ENCODE measurements around the gene ACSL1. TPM values are rescaled to one million over a fixed set of nuclear protein-coding genes. Genes with fewer than 3 reads are reported as not detected.
"Not testable (repeated sequence)": the region's sequence is repeated elsewhere in the genome, so short reads cannot be mapped to it uniquely, and the experiment has no call there.

Gene ACSL1
- total RNA-seq, 1 donor from 2014 or later = 370 TPM

- DNase-seq = no peak
Observed at GRCh38 chr4:184751585-184751956, 74.2 kb downstream of the ACSL1 start.

- DNase-seq = no peak
Observed at GRCh38 chr4:184750926-184751584, 74.7 kb downstream of the ACSL1 start.

GRCh38 chr4:184748251-184748652 lies 77.5 kb downstream of the ACSL1 start:
- DNase-seq = peak; percentile 48

GRCh38 chr4:184747034-184747830 lies 78.5 kb downstream of the ACSL1 start:
- DNase-seq = no peak

- peak; percentile 86 for DNase-seq
Observed at GRCh38 chr4:184745831-184746795, 79.7 kb downstream of the ACSL1 start.

- no peak for DNase-seq
Observed at GRCh38 chr4:184744236-184744635, 81.5 kb downstream of the ACSL1 start.

- DNase-seq = no peak
Observed at GRCh38 chr4:184743650-184744049, 82.1 kb downstream of the ACSL1 start.

- DNase-seq = not testable (repeated sequence)
Observed at GRCh38 chr4:184741651-184742050, 84.1 kb downstream of the ACSL1 start.

GRCh38 chr4:184740980-184741391 lies 84.8 kb downstream of the ACSL1 start:
- no peak for DNase-seq

GRCh38 chr4:184739575-184739974 lies 86.2 kb downstream of the ACSL1 start:
- DNase-seq = not testable (repeated sequence)

- DNase-seq = no peak
Observed at GRCh38 chr4:184734758-184735157, 91.0 kb downstream of the ACSL1 start.

GRCh38 chr4:184733654-184734524 lies 91.9 kb downstream of the ACSL1 start, which contains the start of gene CENPU:
CENPU (minus strand) TSS chr4:184734096; CDS start chr4:184734062, 34 bp downstream.
- peak; percentile 98 for DNase-seq

- peak; percentile 4 for DNase-seq
Observed at GRCh38 chr4:184732126-184732525, 93.6 kb downstream of the ACSL1 start.

GRCh38 chr4:184731056-184731455 lies 94.7 kb downstream of the ACSL1 start:
- no peak for DNase-seq

GRCh38 chr4:184729946-184730345 lies 95.8 kb downstream of the ACSL1 start:
- no peak for DNase-seq

GRCh38 chr4:184728858-184729257 lies 96.9 kb downstream of the ACSL1 start:
- no peak for DNase-seq

- DNase-seq = no peak
Observed at GRCh38 chr4:184727430-184727829, 98.3 kb downstream of the ACSL1 start.

GRCh38 chr4:184722798-184723197 lies 103.0 kb downstream of the ACSL1 start:
- no peak for DNase-seq

- no peak for DNase-seq
Observed at GRCh38 chr4:184721254-184721653, 104.5 kb downstream of the ACSL1 start.

GRCh38 chr4:184719407-184719806 lies 106.4 kb downstream of the ACSL1 start:
- no peak for DNase-seq

- DNase-seq = no peak
Observed at GRCh38 chr4:184715526-184715925, 110.2 kb downstream of the ACSL1 start.

Measured in skin of body (tissue), 2 donors.